Measurements from ENCODE around the gene B3GAT1.

DNA sequence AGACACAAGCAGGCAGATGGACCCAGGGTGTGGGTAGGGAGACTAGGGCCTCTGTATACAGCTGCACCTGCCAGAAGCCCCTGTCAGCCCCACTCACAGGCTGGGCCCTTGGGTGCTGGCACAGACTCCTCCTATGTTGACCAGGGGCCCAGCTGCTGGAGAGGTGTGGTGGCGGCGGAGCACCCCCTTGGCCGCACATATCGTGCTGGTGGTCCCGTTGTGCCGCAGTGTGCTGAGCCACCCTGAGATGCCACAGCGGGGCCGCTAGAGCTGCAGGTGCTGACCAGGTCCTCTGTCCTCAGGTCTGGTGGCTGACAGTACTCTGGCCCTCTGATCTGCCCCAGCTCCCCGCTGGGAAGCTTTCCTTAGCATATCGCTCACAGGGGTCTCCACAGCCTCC, 30.2 kb upstream of the B3GAT1 start:
- no peak for TF ChIP-seq EZH2 (IDR thresholded peaks at IDR 0.05; ENCODE audit: low read length, missing control alignments)
- TF ChIP-seq, protein P1, sequence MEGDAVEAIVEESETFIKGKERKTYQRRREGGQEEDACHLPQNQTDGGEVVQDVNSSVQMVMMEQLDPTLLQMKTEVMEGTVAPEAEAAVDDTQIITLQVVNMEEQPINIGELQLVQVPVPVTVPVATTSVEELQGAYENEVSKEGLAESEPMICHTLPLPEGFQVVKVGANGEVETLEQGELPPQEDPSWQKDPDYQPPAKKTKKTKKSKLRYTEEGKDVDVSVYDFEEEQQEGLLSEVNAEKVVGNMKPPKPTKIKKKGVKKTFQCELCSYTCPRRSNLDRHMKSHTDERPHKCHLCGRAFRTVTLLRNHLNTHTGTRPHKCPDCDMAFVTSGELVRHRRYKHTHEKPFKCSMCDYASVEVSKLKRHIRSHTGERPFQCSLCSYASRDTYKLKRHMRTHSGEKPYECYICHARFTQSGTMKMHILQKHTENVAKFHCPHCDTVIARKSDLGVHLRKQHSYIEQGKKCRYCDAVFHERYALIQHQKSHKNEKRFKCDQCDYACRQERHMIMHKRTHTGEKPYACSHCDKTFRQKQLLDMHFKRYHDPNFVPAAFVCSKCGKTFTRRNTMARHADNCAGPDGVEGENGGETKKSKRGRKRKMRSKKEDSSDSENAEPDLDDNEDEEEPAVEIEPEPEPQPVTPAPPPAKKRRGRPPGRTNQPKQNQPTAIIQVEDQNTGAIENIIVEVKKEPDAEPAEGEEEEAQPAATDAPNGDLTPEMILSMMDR (conservative IDR thresholded peaks at IDR 0.05 in 1 of 2, IDR thresholded peaks at IDR 0.05 in 1 of 2; ENCODE audit: low read depth in 1 of 2, low read length in 2 of 2) = no peak

All from fibroblast of lung (primary cell).